SK-N-SH treated with all-trans-retinoic acid at 6 μM for 48 hours (cell line): ENCODE data around the gene TTC39C.
A peak's percentile ranks its signal among the peaks of the same experiment; 100 is the strongest.

Source experiments
- ATAC-seq: fragments of 200-7000 bp; cut with Tn5 transposase; 3 replicates; pipeline ENCODE4 v1.9.1; 2020; ENCODE audit warnings: mild to moderate bottlenecking, moderate library complexity
- ARNTL ChIP-seq: fragments of 450-650 bp; formaldehyde crosslinking; IDR thresholded peaks from 2 replicates; pipeline ENCODE4 v1.5.0; 2020; ENCODE audit warnings: low read depth, mild to moderate bottlenecking, moderate library complexity, borderline replicate concordance
- BACH2 ChIP-seq: fragments of 250-450 bp; sonication (Bioruptor Pico); IDR thresholded peaks from 2 replicates; pipeline ENCODE4 v1.9.0; 2021; ENCODE audit warnings: mild to moderate bottlenecking, borderline replicate concordance
- CSDC2 ChIP-seq: fragments of 250-450 bp; sonication (Bioruptor Pico); IDR thresholded peaks from 2 replicates; pipeline ENCODE4 v1.5.0; 2020; ENCODE audit warnings: mild to moderate bottlenecking, moderate library complexity
- ESRRG ChIP-seq: fragments of 250-450 bp; sonication (Bioruptor Pico); IDR thresholded peaks from 2 replicates; pipeline ENCODE4 v1.6.1; 2021; ENCODE audit warnings: mild to moderate bottlenecking
- ISL1 ChIP-seq: fragments of 250-450 bp; sonication (Bioruptor Pico); IDR thresholded peaks from 2 replicates; pipeline ENCODE4 v2.1.2; 2022; ENCODE audit warnings: mild to moderate bottlenecking, moderate library complexity
- OSR1 ChIP-seq: fragments of 250-450 bp; sonication (Bioruptor Pico); IDR thresholded peaks from 2 replicates; pipeline ENCODE4 v1.8.0; 2022; ENCODE audit warnings: moderate library complexity, mild to moderate bottlenecking, inconsistent platforms
- PPARA ChIP-seq: fragments of 250-450 bp; sonication (Bioruptor Pico); IDR thresholded peaks from 2 replicates; pipeline ENCODE4 v1.5.0; 2020; ENCODE audit warnings: mild to moderate bottlenecking, borderline replicate concordance
- RARB ChIP-seq: fragments of 250-450 bp; sonication (Bioruptor Pico); IDR thresholded peaks from 2 replicates; pipeline ENCODE4 v1.8.0; 2021; ENCODE audit warnings: mild to moderate bottlenecking, moderate library complexity
- SNAI2 ChIP-seq: fragments of 250-450 bp; sonication (Bioruptor Pico); IDR thresholded peaks from 2 replicates; pipeline ENCODE4 v1.5.0; 2020; ENCODE audit warnings: mild to moderate bottlenecking, moderate library complexity
- TCF4 ChIP-seq: fragments of 250-450 bp; sonication (Bioruptor Pico); IDR thresholded peaks from 2 replicates; pipeline ENCODE4 v1.8.0; 2021; ENCODE audit warnings: mild to moderate bottlenecking, moderate library complexity, borderline replicate concordance
- ZC3H10 ChIP-seq: fragments of 250-450 bp; sonication (Bioruptor Pico); IDR thresholded peaks from 2 replicates; pipeline ENCODE4 v1.5.1; 2021; ENCODE audit warnings: mild to moderate bottlenecking, moderate library complexity
- ZFP3 ChIP-seq: fragments of 250-450 bp; sonication (Bioruptor Pico); IDR thresholded peaks from 2 replicates; pipeline ENCODE4 v1.5.0; 2020; ENCODE audit warnings: mild to moderate bottlenecking, moderate library complexity
- ZFP30 ChIP-seq: fragments of 450-650 bp; formaldehyde crosslinking; IDR thresholded peaks from 2 replicates; pipeline ENCODE4 v1.5.0; 2022; ENCODE audit warnings: mild to moderate bottlenecking, moderate library complexity
- ZNF565 ChIP-seq: fragments of 450-650 bp; formaldehyde crosslinking; conservative IDR thresholded peaks from 2 replicates; pipeline ENCODE4 v1.5.0; 2020; ENCODE audit warnings: low read depth, mild to moderate bottlenecking, moderate library complexity
- ZNF8 ChIP-seq: fragments of 450-650 bp; formaldehyde crosslinking; IDR thresholded peaks from 2 replicates; pipeline ENCODE4 v1.5.0; 2020; ENCODE audit warnings: mild to moderate bottlenecking, moderate library complexity
- TF ChIP-seq, protein P1 (sequence below): fragments of 250-450 bp; sonication (Bioruptor Pico); IDR thresholded peaks from 2 replicates; pipeline ENCODE4 v1.5.0; 2020; ENCODE audit warnings: mild to moderate bottlenecking, moderate library complexity
- TF ChIP-seq, protein P2 (sequence below): fragments of 250-450 bp; sonication (Bioruptor Pico); IDR thresholded peaks from 2 replicates; pipeline ENCODE4 v1.8.0; 2021; ENCODE audit warnings: low read depth, mild to moderate bottlenecking, moderate library complexity, borderline replicate concordance
- TF ChIP-seq, protein P3 (sequence below): fragments of 250-450 bp; sonication (Bioruptor Pico); IDR thresholded peaks from 2 replicates; pipeline ENCODE4 v1.8.0; 2020; ENCODE audit warnings: mild to moderate bottlenecking, moderate library complexity, borderline replicate concordance
- TF ChIP-seq, protein P4 (sequence below): fragments of 250-450 bp; sonication (Bioruptor Pico); IDR thresholded peaks from 2 replicates; pipeline ENCODE4 v1.5.1; 2021; ENCODE audit warnings: mild to moderate bottlenecking, moderate library complexity
- TF ChIP-seq, protein P5 (sequence below): fragments of 250-450 bp; sonication (Bioruptor Pico); IDR thresholded peaks from 2 replicates; pipeline ENCODE4 v1.5.1; 2020; ENCODE audit warnings: low read depth, mild to moderate bottlenecking, moderate library complexity

TTC39C gene

DNA sequence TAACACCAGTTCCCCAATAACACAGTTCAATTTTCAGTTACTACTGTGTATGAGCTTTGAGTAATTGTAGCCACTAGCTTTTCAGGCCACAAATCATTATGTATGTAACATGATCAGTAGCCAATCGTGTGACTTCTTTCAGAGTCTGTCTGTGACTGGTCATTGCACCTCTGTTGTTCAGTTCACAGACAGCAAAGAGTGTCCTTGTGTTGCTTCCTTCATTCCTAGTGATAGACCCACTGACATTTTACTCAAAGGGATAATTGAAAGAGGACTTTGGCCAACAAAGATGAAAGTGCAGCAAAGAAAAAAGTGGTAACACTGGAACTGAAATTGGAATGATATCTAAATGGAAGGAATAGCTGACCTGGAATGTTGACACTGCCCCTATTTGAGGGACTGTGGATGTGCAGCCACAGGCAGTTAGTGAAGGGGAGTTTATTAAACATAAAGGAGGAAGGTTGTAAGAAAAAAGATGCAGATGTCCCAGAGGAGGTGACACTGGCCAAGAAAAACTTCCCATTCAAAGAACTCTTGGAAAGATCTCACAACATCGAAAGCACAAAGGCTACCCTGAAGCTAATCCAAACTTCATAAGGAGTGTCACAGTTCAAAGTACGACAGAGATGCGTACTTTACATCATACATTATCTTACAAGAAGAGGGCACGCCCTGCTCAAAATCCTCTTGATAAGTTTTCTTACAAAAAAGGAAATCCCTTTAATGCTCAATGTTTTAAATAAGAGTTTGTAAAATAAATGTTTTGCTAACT is 19.3 kb downstream of the TTC39C start:
- TF ChIP-seq ISL1 (CRISPR knock-in tag) (no peak), ZC3H10 (CRISPR knock-in tag) (no peak), SNAI2 (CRISPR knock-in tag) (no peak), TCF4 (no peak), BACH2 (CRISPR knock-in tag) (no peak), PPARA (CRISPR knock-in tag) (no peak), ZNF565 (no peak), ZFP30 (no peak), ESRRG (no peak), OSR1 (no peak)
- TF ChIP-seq, protein P1, sequence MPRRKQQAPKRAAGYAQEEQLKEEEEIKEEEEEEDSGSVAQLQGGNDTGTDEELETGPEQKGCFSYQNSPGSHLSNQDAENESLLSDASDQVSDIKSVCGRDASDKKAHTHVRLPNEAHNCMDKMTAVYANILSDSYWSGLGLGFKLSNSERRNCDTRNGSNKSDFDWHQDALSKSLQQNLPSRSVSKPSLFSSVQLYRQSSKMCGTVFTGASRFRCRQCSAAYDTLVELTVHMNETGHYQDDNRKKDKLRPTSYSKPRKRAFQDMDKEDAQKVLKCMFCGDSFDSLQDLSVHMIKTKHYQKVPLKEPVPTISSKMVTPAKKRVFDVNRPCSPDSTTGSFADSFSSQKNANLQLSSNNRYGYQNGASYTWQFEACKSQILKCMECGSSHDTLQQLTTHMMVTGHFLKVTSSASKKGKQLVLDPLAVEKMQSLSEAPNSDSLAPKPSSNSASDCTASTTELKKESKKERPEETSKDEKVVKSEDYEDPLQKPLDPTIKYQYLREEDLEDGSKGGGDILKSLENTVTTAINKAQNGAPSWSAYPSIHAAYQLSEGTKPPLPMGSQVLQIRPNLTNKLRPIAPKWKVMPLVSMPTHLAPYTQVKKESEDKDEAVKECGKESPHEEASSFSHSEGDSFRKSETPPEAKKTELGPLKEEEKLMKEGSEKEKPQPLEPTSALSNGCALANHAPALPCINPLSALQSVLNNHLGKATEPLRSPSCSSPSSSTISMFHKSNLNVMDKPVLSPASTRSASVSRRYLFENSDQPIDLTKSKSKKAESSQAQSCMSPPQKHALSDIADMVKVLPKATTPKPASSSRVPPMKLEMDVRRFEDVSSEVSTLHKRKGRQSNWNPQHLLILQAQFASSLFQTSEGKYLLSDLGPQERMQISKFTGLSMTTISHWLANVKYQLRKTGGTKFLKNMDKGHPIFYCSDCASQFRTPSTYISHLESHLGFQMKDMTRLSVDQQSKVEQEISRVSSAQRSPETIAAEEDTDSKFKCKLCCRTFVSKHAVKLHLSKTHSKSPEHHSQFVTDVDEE (CRISPR knock-in tag): no peak
- TF ChIP-seq, protein P2, sequence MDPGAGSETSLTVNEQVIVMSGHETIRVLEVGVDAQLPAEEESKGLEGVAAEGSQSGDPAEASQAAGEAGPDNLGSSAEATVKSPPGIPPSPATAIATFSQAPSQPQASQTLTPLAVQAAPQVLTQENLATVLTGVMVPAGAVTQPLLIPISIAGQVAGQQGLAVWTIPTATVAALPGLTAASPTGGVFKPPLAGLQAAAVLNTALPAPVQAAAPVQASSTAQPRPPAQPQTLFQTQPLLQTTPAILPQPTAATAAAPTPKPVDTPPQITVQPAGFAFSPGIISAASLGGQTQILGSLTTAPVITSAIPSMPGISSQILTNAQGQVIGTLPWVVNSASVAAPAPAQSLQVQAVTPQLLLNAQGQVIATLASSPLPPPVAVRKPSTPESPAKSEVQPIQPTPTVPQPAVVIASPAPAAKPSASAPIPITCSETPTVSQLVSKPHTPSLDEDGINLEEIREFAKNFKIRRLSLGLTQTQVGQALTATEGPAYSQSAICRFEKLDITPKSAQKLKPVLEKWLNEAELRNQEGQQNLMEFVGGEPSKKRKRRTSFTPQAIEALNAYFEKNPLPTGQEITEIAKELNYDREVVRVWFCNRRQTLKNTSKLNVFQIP (CRISPR knock-in tag): no peak
- TF ChIP-seq, protein P3, sequence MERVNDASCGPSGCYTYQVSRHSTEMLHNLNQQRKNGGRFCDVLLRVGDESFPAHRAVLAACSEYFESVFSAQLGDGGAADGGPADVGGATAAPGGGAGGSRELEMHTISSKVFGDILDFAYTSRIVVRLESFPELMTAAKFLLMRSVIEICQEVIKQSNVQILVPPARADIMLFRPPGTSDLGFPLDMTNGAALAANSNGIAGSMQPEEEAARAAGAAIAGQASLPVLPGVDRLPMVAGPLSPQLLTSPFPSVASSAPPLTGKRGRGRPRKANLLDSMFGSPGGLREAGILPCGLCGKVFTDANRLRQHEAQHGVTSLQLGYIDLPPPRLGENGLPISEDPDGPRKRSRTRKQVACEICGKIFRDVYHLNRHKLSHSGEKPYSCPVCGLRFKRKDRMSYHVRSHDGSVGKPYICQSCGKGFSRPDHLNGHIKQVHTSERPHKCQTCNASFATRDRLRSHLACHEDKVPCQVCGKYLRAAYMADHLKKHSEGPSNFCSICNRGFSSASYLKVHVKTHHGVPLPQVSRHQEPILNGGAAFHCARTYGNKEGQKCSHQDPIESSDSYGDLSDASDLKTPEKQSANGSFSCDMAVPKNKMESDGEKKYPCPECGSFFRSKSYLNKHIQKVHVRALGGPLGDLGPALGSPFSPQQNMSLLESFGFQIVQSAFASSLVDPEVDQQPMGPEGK (CRISPR knock-in tag): no peak
- TF ChIP-seq, protein P4, sequence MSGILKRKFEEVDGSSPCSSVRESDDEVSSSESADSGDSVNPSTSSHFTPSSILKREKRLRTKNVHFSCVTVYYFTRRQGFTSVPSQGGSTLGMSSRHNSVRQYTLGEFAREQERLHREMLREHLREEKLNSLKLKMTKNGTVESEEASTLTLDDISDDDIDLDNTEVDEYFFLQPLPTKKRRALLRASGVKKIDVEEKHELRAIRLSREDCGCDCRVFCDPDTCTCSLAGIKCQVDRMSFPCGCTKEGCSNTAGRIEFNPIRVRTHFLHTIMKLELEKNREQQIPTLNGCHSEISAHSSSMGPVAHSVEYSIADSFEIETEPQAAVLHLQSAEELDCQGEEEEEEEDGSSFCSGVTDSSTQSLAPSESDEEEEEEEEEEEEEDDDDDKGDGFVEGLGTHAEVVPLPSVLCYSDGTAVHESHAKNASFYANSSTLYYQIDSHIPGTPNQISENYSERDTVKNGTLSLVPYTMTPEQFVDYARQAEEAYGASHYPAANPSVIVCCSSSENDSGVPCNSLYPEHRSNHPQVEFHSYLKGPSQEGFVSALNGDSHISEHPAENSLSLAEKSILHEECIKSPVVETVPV (CRISPR knock-in tag): no peak
- TF ChIP-seq, protein P5, sequence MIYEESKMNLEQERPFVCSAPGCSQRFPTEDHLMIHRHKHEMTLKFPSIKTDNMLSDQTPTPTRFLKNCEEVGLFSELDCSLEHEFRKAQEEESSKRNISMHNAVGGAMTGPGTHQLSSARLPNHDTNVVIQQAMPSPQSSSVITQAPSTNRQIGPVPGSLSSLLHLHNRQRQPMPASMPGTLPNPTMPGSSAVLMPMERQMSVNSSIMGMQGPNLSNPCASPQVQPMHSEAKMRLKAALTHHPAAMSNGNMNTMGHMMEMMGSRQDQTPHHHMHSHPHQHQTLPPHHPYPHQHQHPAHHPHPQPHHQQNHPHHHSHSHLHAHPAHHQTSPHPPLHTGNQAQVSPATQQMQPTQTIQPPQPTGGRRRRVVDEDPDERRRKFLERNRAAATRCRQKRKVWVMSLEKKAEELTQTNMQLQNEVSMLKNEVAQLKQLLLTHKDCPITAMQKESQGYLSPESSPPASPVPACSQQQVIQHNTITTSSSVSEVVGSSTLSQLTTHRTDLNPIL (CRISPR knock-in tag): no peak
- ATAC-seq: peak; percentile 31; the same call in 2 of the 3 replicates

DNA sequence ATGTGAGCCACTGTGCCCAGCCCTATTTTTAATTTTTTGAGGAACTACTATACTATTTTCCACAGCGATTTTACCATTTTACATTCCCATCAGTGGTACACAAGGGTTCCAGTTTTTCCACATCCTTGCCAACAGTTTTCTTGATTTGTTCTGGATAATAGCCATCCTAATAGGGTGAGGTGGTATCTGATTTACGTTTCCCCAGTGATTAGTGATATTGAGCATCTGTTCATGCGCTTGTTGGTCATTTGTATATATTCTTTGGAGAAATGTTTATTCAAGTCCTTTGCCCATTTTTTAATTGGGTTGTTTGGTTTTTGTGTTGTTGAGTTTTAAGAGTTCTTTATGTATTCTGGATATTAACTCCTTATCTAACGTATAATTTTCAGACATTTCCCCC is 20.8 kb downstream of the TTC39C start:
- TF ChIP-seq PPARA (CRISPR knock-in tag) (no peak), ARNTL (CRISPR knock-in tag) (no peak), ZNF8 (no peak), ZFP3 (no peak), CSDC2 (CRISPR knock-in tag) (no peak), ZNF565 (no peak), ESRRG (no peak), SNAI2 (CRISPR knock-in tag) (no peak), RARB (CRISPR knock-in tag) (no peak)
- TF ChIP-seq, protein P4 (CRISPR knock-in tag): no peak
- TF ChIP-seq, protein P5 (CRISPR knock-in tag): no peak
- TF ChIP-seq, protein P1 (CRISPR knock-in tag): no peak
- ATAC-seq: no peak
